ENCODE results near the gene ABHD17A.

GRCh38 chr19:1902923-1903322 lies 17.6 kb upstream of the ABHD17A start:
- TF ChIP-seq YY1 (IDR thresholded peaks at IDR 0.05; ENCODE audit: insufficient read depth, insufficient read length) (no peak), ZNF274 (IDR thresholded peaks at IDR 0.05; ENCODE audit: low read depth, low read length) (no peak)
